ENCODE results near the gene COBLL1.

DNA sequence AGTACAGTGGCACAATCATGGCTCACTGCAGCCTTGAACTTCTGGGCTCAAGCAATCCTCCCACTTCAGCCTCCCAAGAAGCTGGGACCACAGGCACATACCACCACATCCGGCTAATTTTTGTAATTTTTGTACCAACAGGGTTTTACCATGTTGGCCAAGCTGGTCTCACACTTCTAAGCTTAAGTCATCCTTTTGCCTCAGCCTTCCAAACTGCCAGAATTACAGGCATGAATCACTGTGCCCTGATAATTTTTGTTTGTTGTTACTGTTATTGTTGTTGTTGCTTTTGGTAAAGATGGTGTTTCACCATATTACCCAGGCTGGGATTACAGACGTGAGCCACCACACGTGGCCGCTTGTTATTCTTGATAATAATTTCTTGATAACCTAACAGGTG lies 10.5 kb upstream of the COBLL1 start:
- TF ChIP-seq, protein P1, sequence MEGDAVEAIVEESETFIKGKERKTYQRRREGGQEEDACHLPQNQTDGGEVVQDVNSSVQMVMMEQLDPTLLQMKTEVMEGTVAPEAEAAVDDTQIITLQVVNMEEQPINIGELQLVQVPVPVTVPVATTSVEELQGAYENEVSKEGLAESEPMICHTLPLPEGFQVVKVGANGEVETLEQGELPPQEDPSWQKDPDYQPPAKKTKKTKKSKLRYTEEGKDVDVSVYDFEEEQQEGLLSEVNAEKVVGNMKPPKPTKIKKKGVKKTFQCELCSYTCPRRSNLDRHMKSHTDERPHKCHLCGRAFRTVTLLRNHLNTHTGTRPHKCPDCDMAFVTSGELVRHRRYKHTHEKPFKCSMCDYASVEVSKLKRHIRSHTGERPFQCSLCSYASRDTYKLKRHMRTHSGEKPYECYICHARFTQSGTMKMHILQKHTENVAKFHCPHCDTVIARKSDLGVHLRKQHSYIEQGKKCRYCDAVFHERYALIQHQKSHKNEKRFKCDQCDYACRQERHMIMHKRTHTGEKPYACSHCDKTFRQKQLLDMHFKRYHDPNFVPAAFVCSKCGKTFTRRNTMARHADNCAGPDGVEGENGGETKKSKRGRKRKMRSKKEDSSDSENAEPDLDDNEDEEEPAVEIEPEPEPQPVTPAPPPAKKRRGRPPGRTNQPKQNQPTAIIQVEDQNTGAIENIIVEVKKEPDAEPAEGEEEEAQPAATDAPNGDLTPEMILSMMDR (IDR thresholded peaks at IDR 0.05; ENCODE audit: low read depth, low read length), result no peak
- TF ChIP-seq POLR2A (IDR thresholded peaks at IDR 0.05; ENCODE audit: extremely low read depth, insufficient read length) (no peak), MYC (IDR thresholded peaks at IDR 0.05; ENCODE audit: low read depth, low read length) (no peak)
- TF ChIP-seq, protein P2, sequence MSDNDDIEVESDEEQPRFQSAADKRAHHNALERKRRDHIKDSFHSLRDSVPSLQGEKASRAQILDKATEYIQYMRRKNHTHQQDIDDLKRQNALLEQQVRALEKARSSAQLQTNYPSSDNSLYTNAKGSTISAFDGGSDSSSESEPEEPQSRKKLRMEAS (IDR thresholded peaks at IDR 0.05; ENCODE audit: low read depth, low read length), result no peak
